Caki2 (cell line): ENCODE measurements around the gene INTU. TPM values are rescaled to one million over a fixed set of nuclear protein-coding genes. Genes with fewer than 3 reads are reported as not detected.

Experiments used
- total RNA-seq: library from RNA; depleted of rRNA; stranded (reverse); fragments of >200 nt; shearing (Covaris generic); gene quantifications from 2 replicates; pipeline ENCODE4 v1.2.3, GENCODE V29; 2014; ENCODE audit warnings: low replicate concordance; rRNA removed

Gene INTU
- total RNA-seq, 1 experiment from 2014 or later: 5.0 TPM

Other genes starting within 250 kb of the INTU start
- gene SLC25A31, start 97.4 kb downstream of the INTU start, total RNA-seq: not detected in 2 replicates
- gene HSPA4L, start 149.4 kb downstream of the INTU start, total RNA-seq: 16.2 and 17.7 TPM in 2 replicates
- 11.5 and 13.5 TPM in 2 replicates for gene PLK4, start 247.9 kb downstream of the INTU start, total RNA-seq